ENCODE measurements around the gene GABRR1. TPM values are rescaled to one million over a fixed set of nuclear protein-coding genes. Genes with fewer than 3 reads are reported as not detected.

The GABRR1 gene
- total RNA-seq, 1 donor from 2014 or later: not detected

DNA sequence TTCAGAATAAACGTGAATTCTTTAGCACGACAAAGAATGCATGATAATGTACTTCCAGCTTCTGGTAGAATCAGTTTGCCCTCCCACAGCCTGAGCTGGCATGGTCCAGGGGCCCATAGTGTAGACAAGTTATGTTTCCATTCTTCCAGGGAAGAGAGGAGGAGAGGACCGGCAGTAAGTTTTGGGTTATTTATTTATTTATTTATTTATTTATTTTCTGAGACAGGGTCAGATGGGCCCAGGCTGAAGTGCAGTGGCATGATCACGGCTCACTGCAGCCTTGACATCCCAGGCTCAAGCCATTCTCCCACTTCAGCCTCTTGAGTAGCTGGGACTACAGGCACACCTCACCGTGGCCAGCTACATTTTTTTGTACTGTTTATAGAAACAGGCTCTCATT is 4.7 kb downstream of the GABRR1 start:
- H4K20me1 ChIP-seq (ENCODE audit: insufficient read depth, low read length): no peaks in the 10 kb centered on the region
- no peak overlapping the region for H3K27ac ChIP-seq (ENCODE audit: low read depth, low read length)
- H3K27ac Mint-ChIP-seq (ENCODE audit: unreplicated experiment): no peak overlapping the region
- no peaks in the 10 kb centered on the region for H3K36me3 Mint-ChIP-seq (ENCODE audit: low read depth, unreplicated experiment)
- no peak for TF ChIP-seq EZH2 (IDR thresholded peaks at IDR 0.05; ENCODE audit: insufficient read depth, low read length)
- TF ChIP-seq, protein P1, sequence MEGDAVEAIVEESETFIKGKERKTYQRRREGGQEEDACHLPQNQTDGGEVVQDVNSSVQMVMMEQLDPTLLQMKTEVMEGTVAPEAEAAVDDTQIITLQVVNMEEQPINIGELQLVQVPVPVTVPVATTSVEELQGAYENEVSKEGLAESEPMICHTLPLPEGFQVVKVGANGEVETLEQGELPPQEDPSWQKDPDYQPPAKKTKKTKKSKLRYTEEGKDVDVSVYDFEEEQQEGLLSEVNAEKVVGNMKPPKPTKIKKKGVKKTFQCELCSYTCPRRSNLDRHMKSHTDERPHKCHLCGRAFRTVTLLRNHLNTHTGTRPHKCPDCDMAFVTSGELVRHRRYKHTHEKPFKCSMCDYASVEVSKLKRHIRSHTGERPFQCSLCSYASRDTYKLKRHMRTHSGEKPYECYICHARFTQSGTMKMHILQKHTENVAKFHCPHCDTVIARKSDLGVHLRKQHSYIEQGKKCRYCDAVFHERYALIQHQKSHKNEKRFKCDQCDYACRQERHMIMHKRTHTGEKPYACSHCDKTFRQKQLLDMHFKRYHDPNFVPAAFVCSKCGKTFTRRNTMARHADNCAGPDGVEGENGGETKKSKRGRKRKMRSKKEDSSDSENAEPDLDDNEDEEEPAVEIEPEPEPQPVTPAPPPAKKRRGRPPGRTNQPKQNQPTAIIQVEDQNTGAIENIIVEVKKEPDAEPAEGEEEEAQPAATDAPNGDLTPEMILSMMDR (IDR thresholded peaks at IDR 0.05; ENCODE audit: insufficient read depth, low read depth, low read length): no peak
- no peak overlapping the region for H2AFZ ChIP-seq (ENCODE audit: low read depth, low read length)
- no peaks in the 10 kb centered on the region for H3K4me1 ChIP-seq (ENCODE audit: insufficient read depth, low read length)
- no peaks in the 10 kb centered on the region for H3K79me2 ChIP-seq (ENCODE audit: insufficient read depth, low read length)
- peaks cover 6% of the 10 kb centered on the region for H3K27me3 Mint-ChIP-seq (ENCODE audit: low read depth, unreplicated experiment)
- H3K27me3 ChIP-seq (ENCODE audit: insufficient read depth, low read length): peaks cover 7% of the 10 kb centered on the region
- no peaks in the 10 kb centered on the region for H3K9me3 ChIP-seq (ENCODE audit: insufficient read depth, low read depth, low read length)
- no peak for FAIRE-seq
- no peaks in the 10 kb centered on the region for H3K36me3 ChIP-seq (ENCODE audit: insufficient read depth, low read length)
- H3K4me2 ChIP-seq (ENCODE audit: low read length): no peak overlapping the region
- H3K4me1 Mint-ChIP-seq (ENCODE audit: low read depth, unreplicated experiment): no peaks in the 10 kb centered on the region
- H3K4me3 ChIP-seq (ENCODE audit: insufficient read depth, low read depth, low read length): no peak overlapping the region
- no peak overlapping the region for H3K9ac ChIP-seq (ENCODE audit: low read length)
- H3K9me3 Mint-ChIP-seq (ENCODE audit: unreplicated experiment): peaks cover 4% of the 10 kb centered on the region
- no peak for DNase-seq (ENCODE audit: low read depth)
- no peak overlapping the region for H3K4me3 Mint-ChIP-seq (ENCODE audit: unreplicated experiment)

DNA sequence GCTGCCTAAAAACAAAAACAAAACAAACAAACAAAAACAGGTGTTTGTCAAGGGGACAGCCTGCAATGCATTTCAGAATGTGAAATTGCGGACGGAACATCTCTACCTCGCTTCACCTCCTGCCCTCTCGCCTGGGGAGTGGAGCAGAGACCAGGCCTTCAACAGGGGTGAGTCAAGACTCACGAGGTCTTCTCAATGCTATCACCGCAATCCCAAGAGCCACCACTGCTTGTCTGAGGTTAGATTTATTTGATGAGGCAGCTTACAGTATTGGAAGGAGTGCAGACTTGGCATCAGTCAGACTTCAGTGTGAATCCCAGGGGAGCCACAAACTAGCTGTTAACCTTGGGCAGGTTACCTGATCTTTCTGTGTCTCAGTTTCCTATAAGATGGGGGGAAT is 7.7 kb downstream of the GABRR1 start:
- Histone ChIP-seq H3K9ac (ENCODE audit: low read length) (no peak overlapping the region), H3K4me3 (ENCODE audit: insufficient read depth, low read depth, low read length) (no peak overlapping the region), H3K4me2 (ENCODE audit: low read length) (no peak overlapping the region), H3K79me2 (ENCODE audit: insufficient read depth, low read length) (no peaks in the 10 kb centered on the region), H3K9me3 (ENCODE audit: insufficient read depth, low read depth, low read length) (no peaks in the 10 kb centered on the region), H3K27ac (ENCODE audit: low read depth, low read length) (no peak overlapping the region), H3K27me3 (ENCODE audit: insufficient read depth, low read length) (peaks cover 4% of the 10 kb centered on the region), H3K36me3 (ENCODE audit: insufficient read depth, low read length) (no peaks in the 10 kb centered on the region), H4K20me1 (ENCODE audit: insufficient read depth, low read length) (no peaks in the 10 kb centered on the region), H3K4me1 (ENCODE audit: insufficient read depth, low read length) (no peaks in the 10 kb centered on the region), H2AFZ (ENCODE audit: low read depth, low read length) (no peak overlapping the region)
- H3K27ac Mint-ChIP-seq (ENCODE audit: unreplicated experiment): no peak overlapping the region
- H3K4me3 Mint-ChIP-seq (ENCODE audit: unreplicated experiment): no peak overlapping the region
- peaks cover 4% of the 10 kb centered on the region for H3K4me1 Mint-ChIP-seq (ENCODE audit: low read depth, unreplicated experiment)
- DNase-seq (ENCODE audit: low read depth): no peak
- H3K9me3 Mint-ChIP-seq (ENCODE audit: unreplicated experiment): peaks cover 4% of the 10 kb centered on the region
- TF ChIP-seq EZH2 (IDR thresholded peaks at IDR 0.05; ENCODE audit: insufficient read depth, low read length): no peak
- TF ChIP-seq, protein P1 (IDR thresholded peaks at IDR 0.05; ENCODE audit: insufficient read depth, low read depth, low read length): no peak
- no peak for FAIRE-seq
- peaks cover 3% of the 10 kb centered on the region for H3K36me3 Mint-ChIP-seq (ENCODE audit: low read depth, unreplicated experiment)
- H3K27me3 Mint-ChIP-seq (ENCODE audit: low read depth, unreplicated experiment): peaks cover 11% of the 10 kb centered on the region

GRCh38 chr6:89208551-89208950 is 8.6 kb downstream of the GABRR1 start:
- Histone ChIP-seq H3K27me3 (ENCODE audit: insufficient read depth, low read length) (peaks cover 4% of the 10 kb centered on the region), H3K36me3 (ENCODE audit: insufficient read depth, low read length) (no peaks in the 10 kb centered on the region), H3K27ac (ENCODE audit: low read depth, low read length) (no peak overlapping the region), H3K4me1 (ENCODE audit: insufficient read depth, low read length) (no peaks in the 10 kb centered on the region), H3K79me2 (ENCODE audit: insufficient read depth, low read length) (no peaks in the 10 kb centered on the region), H2AFZ (ENCODE audit: low read depth, low read length) (no peak overlapping the region), H3K4me3 (ENCODE audit: insufficient read depth, low read depth, low read length) (no peak overlapping the region), H3K9ac (ENCODE audit: low read length) (no peak overlapping the region), H3K9me3 (ENCODE audit: insufficient read depth, low read depth, low read length) (no peaks in the 10 kb centered on the region), H4K20me1 (ENCODE audit: insufficient read depth, low read length) (no peaks in the 10 kb centered on the region), H3K4me2 (ENCODE audit: low read length) (no peak overlapping the region)
- peaks cover 3% of the 10 kb centered on the region for H3K36me3 Mint-ChIP-seq (ENCODE audit: low read depth, unreplicated experiment)
- peaks cover 16% of the 10 kb centered on the region for H3K27me3 Mint-ChIP-seq (ENCODE audit: low read depth, unreplicated experiment)
- H3K4me3 Mint-ChIP-seq (ENCODE audit: unreplicated experiment): no peak overlapping the region
- H3K9me3 Mint-ChIP-seq (ENCODE audit: unreplicated experiment): peaks cover 4% of the 10 kb centered on the region
- no peak for DNase-seq (ENCODE audit: low read depth)
- TF ChIP-seq EZH2 (IDR thresholded peaks at IDR 0.05; ENCODE audit: insufficient read depth, low read length): no peak
- TF ChIP-seq, protein P1 (IDR thresholded peaks at IDR 0.05; ENCODE audit: insufficient read depth, low read depth, low read length): no peak
- H3K4me1 Mint-ChIP-seq (ENCODE audit: low read depth, unreplicated experiment): peaks cover 4% of the 10 kb centered on the region
- H3K27ac Mint-ChIP-seq (ENCODE audit: unreplicated experiment): no peak overlapping the region
- FAIRE-seq: no peak

All from astrocyte (in vitro differentiated cells and primary cell).